OCI-LY3 (cell line): ENCODE data around the gene LBP.

Source experiments
- H2AFZ ChIP-seq: fragments of 200-600, 300-600 bp; shearing (Covaris generic); 2 replicates; pipeline ENCODE4 v1.6.0; 2014; ENCODE audit warnings: antibody characterized with exemption, low read depth, low read length
- H3K27ac ChIP-seq: fragments of 200-600, 300-600 bp; sonication (generic); 2 replicates; pipeline ENCODE4 v1.5.1; 2014; ENCODE audit warnings: mild to moderate bottlenecking, low read length, moderate library complexity, mixed read lengths
- H3K27me3 ChIP-seq: fragments of 200-600, 300-600 bp; sonication (generic); 2 replicates; pipeline ENCODE4 v1.6.1; 2014; ENCODE audit warnings: low read depth, low read length, mixed read lengths
- H3K36me3 ChIP-seq: fragments of 200-600, 300-600 bp; sonication (generic); replicated peaks from 2 replicates; pipeline ENCODE3; 2014; ENCODE audit warnings: low read depth, low read length, mixed read lengths
- H3K4me1 ChIP-seq: fragments of 300-600, 200-600 bp; sonication (generic); 2 replicates; pipeline ENCODE4 v1.6.1; 2014; ENCODE audit warnings: low read length, mixed read lengths
- H3K4me2 ChIP-seq: fragments of 200-600, 300-600 bp; sonication (generic); 2 replicates; pipeline ENCODE4 v1.6.1; 2014; ENCODE audit warnings: low read length, mixed read lengths
- H3K4me3 ChIP-seq: fragments of 300-600, 200-600 bp; sonication (generic); 2 replicates; pipeline ENCODE4 v1.5.1; 2014; ENCODE audit warnings: antibody characterized with exemption, mild to moderate bottlenecking, low read length, moderate library complexity
- H3K79me2 ChIP-seq: fragments of 300-600, 200-600 bp; shearing (Covaris generic); 2 replicates; pipeline ENCODE4 v1.6.1; 2014; ENCODE audit warnings: mild to moderate bottlenecking, low read length, mixed read lengths
- H3K9ac ChIP-seq: fragments of 300-600, 200-600 bp; shearing (Covaris generic); 2 replicates; pipeline ENCODE4 v1.6.0; 2014; ENCODE audit warnings: mild to moderate bottlenecking, low read length, moderate library complexity
- H3K9me3 ChIP-seq: fragments of 200-600, 300-600 bp; shearing (Covaris generic); 2 replicates; pipeline ENCODE4 v1.6.1; 2014; ENCODE audit warnings: low read length, mixed read lengths; ENCODE audit not compliant: insufficient read depth
- H4K20me1 ChIP-seq: fragments of 200-600, 300-600 bp; sonication (generic); 2 replicates; pipeline ENCODE4 v1.6.1; 2016; ENCODE audit warnings: low read length, mixed read lengths; ENCODE audit not compliant: insufficient read depth
- CTCF ChIP-seq: fragments of 200-600, 300-600 bp; sonication (generic); IDR thresholded peaks from 2 replicates; pipeline ENCODE4 v1.5.1; 2014; ENCODE audit warnings: antibody characterized with exemption, low read length, low read depth
- EZH2phosphoT487 ChIP-seq: fragments of 200-600 bp; shearing (Covaris generic); IDR thresholded peaks from 2 replicates; pipeline ENCODE4 v1.6.1; 2018; ENCODE audit warnings: antibody characterized with exemption, mixed run types, low read depth

The LBP gene

GRCh38 chr20:38423541-38423940 is 77.3 kb downstream of the LBP start:
- TF ChIP-seq CTCF (no peak), EZH2phosphoT487 (no peak)
- peaks cover 95% of the 10 kb centered on the region for H3K36me3 ChIP-seq
- no peaks in the 10 kb centered on the region for H3K9me3 ChIP-seq
- no peak overlapping the region for H3K4me3 ChIP-seq
- H3K27me3 ChIP-seq: no peaks in the 10 kb centered on the region
- no peak overlapping the region for H2AFZ ChIP-seq
- no peak overlapping the region for H3K4me2 ChIP-seq
- H3K79me2 ChIP-seq: peaks cover 78% of the 10 kb centered on the region
- H3K27ac ChIP-seq: no peak overlapping the region
- H3K4me1 ChIP-seq: no peaks in the 10 kb centered on the region
- no peak overlapping the region for H3K9ac ChIP-seq
- H4K20me1 ChIP-seq: peaks cover 95% of the 10 kb centered on the region

- Histone ChIP-seq H3K9ac (no peak overlapping the region), H3K27ac (no peak overlapping the region), H4K20me1 (peaks cover 98% of the 10 kb centered on the region), H2AFZ (no peak overlapping the region), H3K4me2 (no peak overlapping the region), H3K9me3 (no peaks in the 10 kb centered on the region), H3K4me3 (no peak overlapping the region), H3K79me2 (peaks cover 87% of the 10 kb centered on the region), H3K4me1 (no peaks in the 10 kb centered on the region), H3K27me3 (no peaks in the 10 kb centered on the region), H3K36me3 (peaks cover 95% of the 10 kb centered on the region)
- TF ChIP-seq EZH2phosphoT487 (no peak), CTCF (no peak)
Observed at GRCh38 chr20:38424401-38424800, 78.1 kb downstream of the LBP start.

GRCh38 chr20:38426006-38426897 is 80.0 kb downstream of the LBP start:
- H3K4me3 ChIP-seq: no peak overlapping the region
- TF ChIP-seq EZH2phosphoT487: no peak
- no peak for TF ChIP-seq CTCF
- peaks cover 95% of the 10 kb centered on the region for H3K79me2 ChIP-seq
- no peak overlapping the region for H3K4me2 ChIP-seq
- H3K4me1 ChIP-seq: no peaks in the 10 kb centered on the region
- H4K20me1 ChIP-seq: peaks cover 95% of the 10 kb centered on the region
- H3K36me3 ChIP-seq: peaks cover 90% of the 10 kb centered on the region
- H3K27me3 ChIP-seq: no peaks in the 10 kb centered on the region
- H3K9me3 ChIP-seq: no peaks in the 10 kb centered on the region
- no peak overlapping the region for H3K27ac ChIP-seq
- H3K9ac ChIP-seq: no peak overlapping the region
- no peak overlapping the region for H2AFZ ChIP-seq
